ENCODE data around the gene RASIP1. TPM values are rescaled to one million over a fixed set of nuclear protein-coding genes. Genes with fewer than 3 reads are reported as not detected.

Gene RASIP1
- total RNA-seq, 4 donors from 2014 or later = 4.7 to 16.8 (median 11.4) TPM

- TF ChIP-seq CTCF (IDR thresholded peaks at IDR 0.05) (no peak), POLR2A (IDR thresholded peaks at IDR 0.05) (no peak)
- 45 to 59% methylated on average over 1 of the region's 1 CpG for WGBS, 2 donors
- no peak for DNase-seq (ENCODE audit: low spot score in 2 of 2)
- intact Hi-C loops (cut with DNase I; ENCODE audit: low total_unique reads) = loop anchor here (10.0 kb wide), 1 partner anchor 135 kb away; the partner anchor contains the start of gene CA11
- H3K4me3 ChIP-seq (ENCODE audit: low read depth, poor library complexity, severe bottlenecking) = no peak overlapping the region
Measured at GRCh38 chr19:48779636-48780035, 39.2 kb upstream of the RASIP1 start.

GRCh38 chr19:48777720-48778119, 37.3 kb upstream of the RASIP1 start:
- no peak overlapping the region for H3K4me3 ChIP-seq (ENCODE audit: low read depth, poor library complexity, severe bottlenecking)
- TF ChIP-seq POLR2A (IDR thresholded peaks at IDR 0.05) (no peak), CTCF (IDR thresholded peaks at IDR 0.05) (no peak)
- 90 to 94% methylated on average over 12 of the region's 12 CpGs for WGBS, 2 donors
- no peak for DNase-seq (ENCODE audit: low spot score in 2 of 2)
- intact Hi-C loops (cut with DNase I; ENCODE audit: low total_unique reads) = no loop called here

GRCh38 chr19:48777139-48777538, 36.7 kb upstream of the RASIP1 start:
- H3K4me3 ChIP-seq (ENCODE audit: low read depth, poor library complexity, severe bottlenecking) = no peak overlapping the region
- intact Hi-C loops (cut with DNase I; ENCODE audit: low total_unique reads) = no loop called here
- no peak for DNase-seq (ENCODE audit: low spot score in 2 of 2)
- 95% methylated on average over 5 of the region's 5 CpGs for WGBS, 2 donors
- TF ChIP-seq CTCF (IDR thresholded peaks at IDR 0.05) (no peak), POLR2A (IDR thresholded peaks at IDR 0.05) (no peak)

DNA sequence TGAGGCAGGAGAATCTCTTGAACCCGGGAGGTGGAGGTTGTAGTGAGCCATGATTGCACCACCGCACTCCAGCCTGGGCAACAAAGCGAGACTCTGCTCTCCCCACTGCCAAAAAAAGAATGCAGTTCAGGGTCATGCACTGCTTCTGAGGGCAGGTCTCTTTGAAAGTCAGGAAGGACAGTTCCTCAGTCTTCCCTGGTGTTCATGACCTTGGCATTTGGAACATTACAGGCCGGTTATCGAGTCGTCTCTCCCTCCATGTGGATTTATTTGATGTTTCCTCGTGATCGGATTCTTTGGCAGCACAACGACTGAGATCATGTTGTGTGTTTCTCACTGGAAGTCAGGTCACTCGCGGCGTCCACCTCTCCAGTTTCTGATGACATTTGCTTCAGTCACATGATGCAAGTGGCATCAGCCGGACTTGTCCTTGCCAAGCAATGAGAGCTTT, 32.1 kb upstream of the RASIP1 start:
- peak in 1 of 2 donors; percentile 64 for DNase-seq (ENCODE audit: low spot score in 2 of 2)

GRCh38 chr19:48770734-48771472, 30.5 kb upstream of the RASIP1 start:
- WGBS, 2 donors = 54 to 57% methylated on average over 20 of the region's 20 CpGs
- no peak overlapping the region for H3K4me3 ChIP-seq (ENCODE audit: low read depth, poor library complexity, severe bottlenecking)
- TF ChIP-seq CTCF (IDR thresholded peaks at IDR 0.05) (no peak), POLR2A (IDR thresholded peaks at IDR 0.05) (no peak)
- intact Hi-C loops (cut with DNase I; ENCODE audit: low total_unique reads) = no loop called here
- DNase-seq (ENCODE audit: low spot score in 2 of 2) = no peak

More for the DNA sequence above, 32.1 kb upstream of the RASIP1 start:
- 56 to 58% methylated on average over 13 of the region's 13 CpGs for WGBS, 2 donors
- TF ChIP-seq POLR2A (IDR thresholded peaks at IDR 0.05) (no peak), CTCF (IDR thresholded peaks at IDR 0.05) (no peak)
- no peak overlapping the region for H3K4me3 ChIP-seq (ENCODE audit: low read depth, poor library complexity, severe bottlenecking)
- intact Hi-C loops (cut with DNase I; ENCODE audit: low total_unique reads) = no loop called here

Measured in lower leg skin (tissue), 4 donors.